CD4-positive, alpha-beta T cell treated with Interleukin-17A for 1 hour (primary cell): Measurements from ENCODE around the gene SORT1.
A peak's percentile ranks its signal among the peaks of the same experiment; 100 is the strongest.
"Not testable (repeated sequence)": the region's sequence is repeated elsewhere in the genome, so short reads cannot be mapped to it uniquely, and the experiment has no call there.

Source experiments
- DNase-seq: peaks from one replicate; pipeline ENCODE4 v3.0.0-alpha.2; 2020

Gene SORT1

DNA sequence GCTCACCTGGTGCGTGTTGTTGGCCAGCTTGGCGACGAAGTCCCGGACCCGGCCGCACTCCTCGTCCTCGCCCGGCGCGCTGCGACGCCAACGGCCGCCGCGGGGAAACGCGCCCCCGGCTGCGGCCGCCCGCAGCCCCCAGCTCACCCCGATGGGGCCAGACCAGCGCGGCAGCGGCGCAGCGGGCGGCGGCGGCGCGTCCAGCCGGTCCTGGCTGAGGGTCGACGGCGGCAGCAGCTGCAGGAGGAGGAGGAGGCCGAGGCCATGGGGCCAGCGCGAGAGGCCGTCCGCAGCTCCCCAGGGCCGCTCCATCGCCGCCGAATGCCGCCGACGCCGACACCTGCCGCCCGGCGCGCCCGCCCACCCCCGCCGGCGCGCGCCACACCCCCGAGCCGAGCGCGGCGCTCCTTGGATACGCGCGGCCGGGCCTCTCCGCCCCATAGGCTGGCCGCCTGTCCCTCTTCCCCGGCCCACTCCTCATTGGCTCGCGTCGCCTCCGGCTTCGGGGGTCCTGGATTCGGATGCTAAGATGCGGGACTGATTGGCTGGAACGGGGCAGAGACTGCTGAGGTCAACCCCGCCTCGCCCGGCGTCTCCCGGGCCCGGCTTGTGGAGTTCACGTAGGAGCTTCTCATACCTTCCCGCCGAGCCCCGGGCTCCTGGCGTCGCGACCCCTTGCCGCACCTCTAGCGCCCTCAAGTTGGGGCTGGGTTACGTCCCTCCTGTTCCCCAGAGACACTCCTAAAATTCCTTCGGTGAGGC, at the start of gene SORT1:
Gene SORT1 (minus strand): TSS at position 338 of the 762 bp plus-strand sequence. CDS start 26 bp downstream, at position 312.
- peak; percentile 58 for DNase-seq

DNA sequence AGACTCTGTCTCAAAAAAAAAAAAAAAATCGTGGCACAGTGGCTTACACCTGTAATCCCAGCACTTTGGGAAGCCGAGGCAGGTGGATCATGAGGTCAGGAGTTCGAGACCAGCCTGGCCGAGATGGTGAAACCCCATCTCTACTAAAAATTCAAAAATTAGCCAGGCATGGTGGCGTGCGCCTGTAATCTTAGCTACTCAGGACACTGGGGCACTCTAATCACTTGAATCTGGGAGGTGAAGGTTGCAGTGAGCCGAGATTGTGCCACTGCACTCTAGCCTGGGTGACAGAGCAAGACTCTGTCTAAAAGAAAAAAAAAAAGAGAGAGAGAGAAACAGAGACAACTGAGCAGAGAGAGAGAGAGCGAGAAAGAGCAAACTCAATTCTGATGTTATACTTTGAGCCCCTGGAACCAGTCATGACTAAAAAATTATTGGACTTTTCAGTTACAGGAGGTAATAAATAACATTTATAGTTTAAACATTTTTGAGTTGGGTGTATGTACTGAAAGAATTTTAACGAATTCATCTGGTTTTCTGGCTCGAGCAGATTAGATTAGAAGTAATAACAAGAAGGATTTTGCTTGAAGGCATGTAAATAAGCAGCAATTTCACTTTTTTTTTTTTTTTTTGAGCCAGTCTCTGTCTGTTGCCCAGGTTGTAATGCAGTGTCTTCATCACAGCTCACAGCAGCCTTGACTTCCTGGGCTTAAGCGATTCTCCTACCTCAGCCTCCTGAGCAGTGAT, 48.4 kb upstream of the SORT1 start:
- not testable (repeated sequence) for DNase-seq

DNA sequence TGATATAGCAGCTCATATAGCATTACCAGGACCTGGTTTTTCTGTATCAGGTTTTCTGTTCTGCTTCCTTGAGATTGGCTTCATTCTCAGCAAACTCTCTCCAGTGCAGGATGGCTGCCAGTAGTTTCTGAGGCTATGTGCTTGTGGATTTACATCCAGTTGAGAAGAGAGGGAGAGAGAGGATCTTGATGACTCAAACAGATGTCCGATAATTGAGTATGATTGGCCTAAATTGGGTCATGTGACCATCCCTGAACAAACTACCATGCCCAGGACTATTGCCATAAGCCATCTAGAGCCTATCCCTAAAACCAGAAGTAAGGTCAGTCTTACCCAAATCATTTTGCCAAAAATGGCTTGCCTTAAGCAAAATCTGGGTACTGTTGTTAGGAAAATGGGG, 46.6 kb upstream of the SORT1 start:
- DNase-seq, result no peak

DNA sequence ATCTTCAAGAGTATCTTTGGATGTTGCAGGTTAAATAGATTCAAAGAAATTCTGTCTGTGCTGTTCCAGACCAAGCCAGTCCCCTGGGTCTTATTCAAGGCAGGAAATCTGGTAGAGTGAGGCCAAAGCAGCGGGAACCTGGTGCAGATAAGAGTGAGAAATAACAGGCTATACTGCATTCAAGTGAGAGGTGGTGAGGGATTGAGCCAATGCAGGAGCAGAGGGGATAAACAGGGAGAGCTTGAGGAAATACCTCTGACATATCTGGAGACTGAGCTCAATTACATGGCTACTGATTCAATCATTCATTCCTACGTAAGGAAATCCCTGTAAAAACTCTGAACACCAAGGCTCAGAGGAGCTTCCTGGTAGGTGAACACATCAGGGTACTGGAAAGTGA, 45.8 kb upstream of the SORT1 start:
- DNase-seq, result no peak

DNA sequence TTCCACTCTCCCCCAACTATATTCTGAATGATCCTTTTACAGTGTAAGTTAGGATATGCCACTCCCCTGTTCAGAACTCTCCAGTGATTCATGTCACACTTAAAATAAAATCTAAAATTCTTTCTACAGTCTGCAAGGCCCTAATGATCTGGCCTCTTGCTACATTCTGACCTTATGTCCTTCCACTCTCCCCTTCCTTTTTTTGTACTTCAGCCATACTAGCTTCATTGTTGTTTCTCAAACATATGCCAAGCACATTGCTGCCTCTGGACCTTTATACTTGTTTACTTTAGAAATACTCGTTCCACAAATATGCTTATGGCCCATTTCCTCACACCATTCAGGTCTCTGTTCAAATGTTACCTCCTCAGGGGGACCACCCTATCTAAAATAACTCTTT, 43.4 kb upstream of the SORT1 start:
- no peak for DNase-seq

DNA sequence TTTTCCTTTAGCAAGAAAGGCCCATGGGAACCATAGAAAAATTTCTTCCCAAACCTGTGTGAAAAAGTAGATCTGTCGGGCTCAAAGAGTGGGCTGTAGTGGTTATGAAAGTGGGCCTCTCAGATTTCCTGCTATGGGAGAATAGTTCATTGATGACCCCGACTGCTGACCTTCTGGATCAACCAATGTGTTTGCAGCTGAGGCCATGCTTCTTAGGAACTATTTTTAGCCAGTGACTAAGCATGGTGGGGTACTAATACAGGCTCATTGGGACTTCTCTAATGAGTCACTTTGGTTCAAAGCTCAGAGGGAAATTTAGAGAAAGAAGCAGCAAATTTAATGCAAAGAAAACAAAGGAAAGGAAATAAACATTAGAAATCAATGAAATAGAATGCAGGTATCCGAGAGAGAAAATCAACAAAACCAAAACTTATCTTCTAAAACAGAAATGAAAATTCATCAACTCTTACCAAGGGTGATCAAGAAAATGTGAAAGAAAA, 41.1 kb upstream of the SORT1 start:
- DNase-seq, result no peak

DNA sequence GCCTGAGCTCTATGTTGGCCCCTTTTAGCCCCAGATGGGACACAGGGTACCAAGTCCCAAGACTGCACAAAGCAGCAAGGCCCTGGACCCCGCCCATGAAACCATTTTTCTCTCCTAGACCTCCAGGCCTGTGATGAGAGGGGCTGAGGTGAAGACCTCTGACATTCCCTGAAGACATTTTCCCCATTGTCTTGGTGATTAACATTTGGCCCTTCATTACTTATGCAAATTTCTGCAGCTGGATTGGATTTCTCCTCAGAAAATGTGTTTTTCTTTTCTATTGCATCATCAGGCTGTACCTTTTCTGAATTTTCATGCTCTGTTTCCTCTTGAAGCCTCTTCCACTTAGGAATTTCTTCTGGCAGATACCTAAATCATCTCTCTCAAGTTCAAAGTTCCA, 36.8 kb upstream of the SORT1 start:
- no peak for DNase-seq

DNA sequence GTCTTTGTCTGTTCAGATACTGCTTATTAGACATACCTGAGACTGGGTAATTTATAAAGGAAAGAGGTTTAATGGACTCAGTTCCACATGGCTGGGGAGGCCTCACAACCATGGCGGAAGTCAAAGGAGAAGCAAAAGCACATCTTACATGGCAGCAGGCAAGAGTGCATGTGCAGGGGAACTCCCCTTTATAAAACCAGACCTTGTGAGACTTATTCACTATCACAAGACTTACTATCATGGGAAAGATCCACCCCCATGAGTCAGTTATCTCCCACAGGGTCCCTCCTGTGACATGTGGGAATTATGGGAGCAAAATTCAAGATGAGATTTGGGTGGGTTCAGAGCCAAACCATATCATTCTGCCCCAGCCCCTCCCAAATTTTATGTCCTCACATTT, 35.6 kb upstream of the SORT1 start:
- DNase-seq, result no peak

DNA sequence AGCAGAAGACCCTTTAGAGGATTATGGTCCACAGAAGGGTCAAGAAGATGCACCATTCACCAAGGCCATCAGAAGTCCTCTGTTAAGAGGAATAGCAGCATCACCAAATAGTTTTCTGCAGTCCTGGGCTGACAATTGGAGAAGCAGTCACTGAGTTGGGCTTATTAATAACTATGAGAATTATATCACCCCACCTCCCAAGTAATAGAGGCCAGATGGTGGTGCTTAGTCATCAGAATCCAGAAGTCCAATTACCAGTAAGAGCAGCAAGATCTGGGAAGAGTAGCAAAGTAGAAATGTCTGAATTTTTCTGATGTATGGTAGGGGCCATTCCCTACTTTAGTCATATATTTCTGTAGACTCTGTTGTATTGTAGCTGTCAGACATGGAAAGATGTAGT, 34.6 kb upstream of the SORT1 start:
- DNase-seq, result no peak

DNA sequence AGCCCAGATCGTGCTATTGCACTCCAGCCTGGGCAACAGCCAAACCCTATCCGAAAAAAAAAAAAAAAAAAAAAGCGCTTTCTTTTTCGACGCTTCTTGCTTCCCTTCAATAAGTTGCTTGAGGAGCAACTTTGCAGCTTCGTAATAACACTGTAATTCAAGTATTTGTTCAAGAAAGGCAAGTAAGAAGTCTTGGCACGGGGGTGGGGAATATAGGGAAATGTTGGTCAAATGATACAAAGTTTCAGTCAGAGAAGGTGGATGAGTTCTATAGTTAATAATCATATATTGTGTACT, 29.4 kb upstream of the SORT1 start:
- no peak for DNase-seq

DNA sequence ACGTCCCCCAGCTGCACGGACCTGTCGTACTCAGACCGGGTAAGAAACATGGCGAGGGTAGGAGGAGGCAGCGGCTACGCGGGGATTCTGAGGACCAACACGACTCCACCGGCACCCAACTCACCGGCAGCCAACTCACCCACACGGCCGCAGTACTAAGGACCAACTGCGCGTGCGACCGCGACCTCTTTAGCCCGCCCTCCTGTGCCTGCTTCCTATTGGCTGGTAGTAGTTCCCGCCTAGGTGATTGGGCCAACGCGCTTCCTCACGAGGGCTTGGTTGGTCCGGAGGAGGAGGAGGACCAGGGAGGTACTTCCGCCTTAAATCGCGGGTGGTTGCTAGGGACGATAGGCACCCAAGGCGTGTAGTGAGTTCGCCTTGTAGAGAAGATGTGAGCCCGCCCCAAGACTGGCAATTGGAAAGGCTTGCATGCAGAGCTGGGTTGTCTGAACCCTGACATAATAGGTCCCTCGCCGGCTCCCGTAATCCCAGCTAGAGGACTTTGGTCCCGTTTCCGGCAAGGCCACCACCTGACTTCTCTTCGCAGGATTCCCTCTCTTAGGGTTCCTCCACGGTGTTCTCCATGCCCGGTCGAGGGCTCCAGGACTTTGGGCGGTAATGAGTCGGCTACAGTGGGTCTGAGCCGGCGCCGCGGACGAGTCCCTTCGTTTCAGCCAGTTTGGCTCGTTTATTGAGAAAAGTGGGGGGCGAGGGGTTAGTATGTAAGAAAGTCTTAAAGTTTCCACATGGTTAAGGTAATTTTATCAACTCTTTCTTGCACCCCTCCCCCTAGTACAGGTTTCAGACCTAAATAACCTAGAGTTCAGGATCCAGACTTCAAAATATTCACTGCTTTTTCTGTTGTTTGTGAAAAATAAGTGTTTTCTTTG, 28.8 kb upstream of the SORT1 start, which contains the start of gene PSMA5:
Gene PSMA5 (minus strand): TSS at position 168 of the 890 bp plus-strand sequence. CDS start 118 bp downstream, at position 50.
- peak; percentile 98 for DNase-seq

DNA sequence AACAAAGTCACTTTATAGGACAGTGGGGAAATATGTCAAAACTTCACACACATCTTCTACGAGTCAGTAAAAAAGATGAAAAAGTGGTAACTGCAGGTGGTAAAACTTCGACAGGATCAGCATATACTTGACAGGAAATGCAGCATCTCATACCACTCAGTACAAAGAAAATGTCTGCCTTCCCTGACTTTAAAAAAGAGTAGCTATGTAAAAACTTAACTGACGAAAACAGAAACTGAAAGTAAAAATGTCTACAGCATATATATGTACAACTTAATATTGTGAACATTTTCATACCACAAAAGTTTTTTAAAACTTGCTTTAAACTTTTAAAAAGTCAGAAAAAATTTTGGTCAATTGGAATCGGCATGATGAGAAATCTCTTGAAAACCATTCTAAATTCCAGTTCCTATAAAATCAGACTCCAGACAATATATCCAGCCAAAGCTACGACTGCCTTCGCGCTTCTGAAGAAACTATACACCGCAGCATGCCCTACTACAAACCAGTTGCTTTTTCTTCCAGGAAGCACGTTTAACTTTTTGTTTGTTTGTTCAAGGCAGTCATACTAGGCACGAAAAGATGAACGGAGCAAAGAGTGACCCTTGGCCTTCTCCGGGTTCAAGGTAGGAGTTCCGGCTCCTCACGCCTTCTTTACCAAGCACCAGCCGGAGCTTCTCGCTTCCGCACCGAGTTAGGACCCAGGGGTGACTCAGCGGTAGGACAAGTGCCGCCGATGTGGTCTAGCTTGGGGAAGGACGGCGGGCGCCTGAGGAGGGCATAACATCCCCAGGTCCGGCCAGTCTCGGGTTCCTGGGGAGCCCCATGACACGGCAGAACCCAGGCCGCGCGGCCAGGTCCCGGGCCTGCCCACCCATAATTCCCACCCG, 27.9 kb upstream of the SORT1 start:
- peak; percentile 75 for DNase-seq

DNA sequence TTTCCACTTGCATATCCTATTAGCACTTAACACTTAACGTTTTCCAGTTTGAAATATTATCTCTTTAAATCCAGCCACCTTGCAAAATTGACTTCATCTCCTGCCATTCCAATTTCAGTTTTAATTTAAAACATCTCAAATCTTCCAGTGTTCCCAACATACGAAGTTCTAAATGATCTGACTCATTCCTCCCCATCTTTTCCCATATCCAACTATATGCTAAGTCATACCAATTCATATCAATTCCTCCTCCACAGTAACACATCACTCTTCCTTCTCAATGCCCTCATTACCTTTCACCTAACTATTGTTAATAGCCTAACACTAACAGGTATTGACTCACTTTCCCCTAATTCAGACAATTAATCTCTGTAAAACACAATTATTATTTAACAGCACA, 25.8 kb upstream of the SORT1 start:
- no peak for DNase-seq

DNA sequence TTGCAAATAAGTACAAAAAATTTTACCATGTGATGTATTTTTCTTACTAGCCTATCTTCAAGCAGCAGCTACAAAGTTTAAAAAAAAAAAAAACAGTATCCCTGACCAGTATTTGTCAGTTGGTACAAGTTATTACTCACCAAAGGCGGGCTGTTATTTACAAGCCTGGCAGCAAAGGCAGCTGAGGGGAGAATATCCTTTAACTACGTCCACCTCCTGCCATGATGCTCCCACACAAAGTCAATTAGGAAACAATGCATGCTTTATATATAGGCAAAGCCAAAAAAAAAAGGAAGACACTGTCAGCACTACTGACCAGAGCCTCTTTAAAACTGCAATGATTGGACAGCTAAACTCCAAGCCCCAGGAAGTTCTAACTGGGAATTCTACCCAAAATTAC, 14.8 kb upstream of the SORT1 start:
- DNase-seq, result no peak

DNA sequence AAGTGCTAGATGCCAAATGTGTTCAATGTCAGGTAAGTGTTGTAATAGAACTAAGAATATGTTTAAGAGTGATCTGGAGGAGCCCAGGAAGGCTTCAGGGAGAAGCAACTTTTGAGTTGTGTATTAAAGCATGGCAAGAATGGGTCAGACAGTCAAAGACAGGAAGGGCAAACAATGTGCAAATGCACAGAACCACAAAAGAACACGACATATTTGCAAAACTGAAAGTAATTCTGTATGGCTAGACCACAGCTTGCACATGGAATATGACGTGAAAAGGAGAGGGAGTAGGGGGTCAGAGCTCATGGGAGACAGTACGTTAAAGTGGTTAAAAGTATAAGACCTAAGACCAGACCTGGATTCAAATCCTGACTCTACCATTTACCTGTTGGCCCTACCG, 7.1 kb upstream of the SORT1 start:
- peak; percentile 26 for DNase-seq

DNA sequence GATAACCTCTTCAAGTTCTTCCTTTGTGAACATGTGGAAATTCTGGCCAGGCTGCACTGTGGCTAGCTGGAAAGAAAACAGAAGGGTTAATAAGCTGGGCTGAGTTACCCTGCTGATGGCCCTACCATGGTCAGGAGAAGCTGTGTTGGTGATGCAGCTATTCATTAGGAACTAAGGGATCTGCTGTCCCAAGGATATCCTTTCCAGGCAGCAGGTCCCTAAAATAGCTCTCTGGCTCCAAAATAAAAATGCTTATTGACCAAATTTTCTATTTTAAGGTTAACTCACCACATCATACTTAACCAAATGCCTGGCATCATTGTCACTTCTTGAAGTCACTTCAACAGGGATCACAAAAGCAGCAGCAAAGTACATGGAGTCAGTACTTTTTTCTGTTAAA, 4.3 kb upstream of the SORT1 start:
- no peak for DNase-seq

DNA sequence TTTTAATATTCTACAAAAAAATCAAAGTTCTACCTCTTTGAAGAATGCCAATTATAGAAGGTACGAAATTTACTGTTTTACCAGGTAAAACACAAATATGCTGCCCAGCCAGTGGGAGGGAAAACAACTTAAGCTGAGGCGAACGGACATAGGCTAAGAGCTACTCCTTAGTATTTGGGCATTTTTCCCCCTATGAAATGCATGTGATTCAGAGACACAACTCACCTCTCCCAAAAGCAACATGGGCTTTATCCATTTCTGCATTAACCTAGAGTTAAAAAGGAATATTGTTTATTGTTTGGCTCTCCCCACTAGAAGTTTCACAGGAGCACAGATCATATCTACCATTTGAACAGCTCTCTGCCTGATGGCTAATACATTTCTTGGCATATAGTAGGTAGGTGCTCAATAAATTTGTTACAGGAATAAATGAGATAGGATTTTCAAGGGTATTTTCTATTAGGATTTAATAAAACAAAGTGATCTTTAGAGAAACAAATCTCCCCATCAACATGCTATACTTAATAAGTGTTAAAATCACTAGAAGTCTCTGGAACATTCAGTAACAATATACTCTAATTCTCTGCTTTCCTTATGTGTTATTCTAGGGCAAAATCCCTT, 2.4 kb upstream of the SORT1 start:
- DNase-seq, result no peak

DNA sequence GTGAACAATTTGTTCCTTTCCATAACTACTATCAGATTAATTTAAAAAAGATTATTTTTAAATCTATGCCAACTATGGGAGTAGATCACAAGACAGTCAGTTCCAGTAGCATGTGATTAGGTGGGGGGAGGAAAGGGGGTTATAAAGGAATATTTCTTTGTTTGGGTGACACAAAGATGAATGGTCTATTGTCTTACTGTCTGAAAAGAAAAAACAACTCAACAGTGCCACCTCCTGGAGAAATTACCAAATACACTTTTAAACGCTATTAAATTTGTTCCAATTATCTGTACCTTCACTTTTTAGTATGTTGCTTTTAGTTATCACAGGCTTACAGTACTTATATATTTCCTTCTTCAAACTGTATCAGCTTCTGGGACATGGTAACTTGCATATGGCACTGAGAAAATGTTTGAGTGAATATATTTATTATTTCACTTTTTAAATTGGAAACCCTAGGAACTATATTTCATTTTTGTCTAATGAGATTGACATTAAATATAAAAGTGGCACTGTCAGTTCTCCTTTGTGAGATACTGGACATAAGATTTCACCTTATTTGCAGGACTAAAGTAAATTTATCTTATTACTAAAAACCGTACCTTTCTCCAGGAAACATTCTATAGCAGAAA, 1.7 kb upstream of the SORT1 start:
- DNase-seq, result peak; percentile 79

DNA sequence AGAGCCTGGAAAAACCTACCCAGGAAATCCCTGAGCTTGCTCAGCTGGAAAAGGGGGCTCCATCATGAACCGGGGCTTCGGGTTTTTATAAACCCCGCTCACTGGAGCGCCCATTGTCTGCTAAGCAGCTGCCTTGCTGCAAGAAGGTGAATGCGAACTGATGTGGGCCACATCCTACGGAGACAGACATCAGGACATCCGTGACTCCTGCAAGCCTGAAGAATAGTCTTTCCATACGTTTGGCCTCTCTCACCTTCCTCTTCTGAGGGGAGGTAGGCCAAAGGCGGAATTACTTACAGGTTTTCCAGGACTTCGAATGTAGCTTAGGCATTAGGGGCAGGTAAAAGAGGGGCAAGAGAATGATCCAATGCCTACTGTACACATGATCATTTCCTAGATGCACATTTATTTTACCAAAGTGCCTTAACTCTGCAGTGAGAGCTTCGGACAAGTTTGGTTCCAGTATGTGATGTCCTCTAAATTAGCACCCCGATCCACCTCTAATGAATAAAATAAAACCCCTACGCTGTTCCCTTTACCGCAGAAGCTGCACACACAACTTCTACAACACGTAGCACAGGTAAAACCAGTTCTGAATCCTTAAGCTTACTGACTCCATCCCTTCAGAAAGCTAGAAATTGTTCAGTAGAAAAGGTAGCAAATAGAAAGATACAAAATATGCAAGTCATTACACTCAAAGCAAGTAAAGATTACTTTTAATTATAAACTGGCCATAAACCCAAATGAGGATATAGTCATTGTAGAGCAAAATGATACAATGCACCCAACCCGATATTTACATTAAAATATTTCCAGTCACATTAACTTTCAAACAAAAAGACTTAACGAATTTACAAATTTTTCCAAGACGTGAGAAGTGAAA, 866 bp upstream of the SORT1 start:
- DNase-seq, result no peak

DNA sequence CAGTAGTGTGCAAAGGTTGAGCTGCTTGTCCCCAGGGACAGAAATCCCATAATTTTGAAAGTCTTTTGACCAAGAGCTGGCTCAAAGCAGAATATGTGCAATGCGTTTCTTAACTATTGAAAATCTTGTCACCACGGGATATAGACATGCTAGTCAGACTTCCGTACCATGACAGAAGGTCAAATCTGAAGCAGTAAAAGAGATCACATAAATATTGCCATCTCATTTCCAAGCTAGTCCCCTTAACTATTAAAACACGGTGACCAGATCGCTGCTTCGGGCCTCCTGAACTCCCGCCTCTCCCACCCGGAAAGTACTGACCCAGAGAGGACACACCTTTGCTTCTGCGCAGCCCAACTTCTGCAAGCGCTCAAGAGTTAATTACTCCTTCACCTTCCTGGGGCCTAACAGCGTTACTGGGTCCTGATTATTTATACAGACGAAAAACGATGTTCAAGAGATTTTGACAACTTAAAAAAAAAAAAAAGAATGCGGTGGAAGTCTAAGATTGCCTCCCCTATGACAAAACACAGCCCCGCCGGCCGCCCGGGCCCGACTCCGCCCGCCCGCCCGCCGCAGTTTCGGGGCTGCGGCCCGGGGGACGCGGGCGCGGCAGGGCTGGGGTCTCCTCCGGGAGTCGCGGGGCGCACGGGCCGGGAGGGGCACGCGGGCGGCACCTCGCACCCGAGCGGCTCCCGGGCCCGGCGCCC, 692 bp downstream of the SORT1 start:
- DNase-seq, result no peak
